ENCODE results near the gene MYH14. TPM values are rescaled to one million over a fixed set of nuclear protein-coding genes. Genes with fewer than 3 reads are reported as not detected.

Gene MYH14
- total and polyA plus RNA-seq, 2 donors (not counting 1 experiment from before 2014, with no cell fraction given) = not detected

- Histone ChIP-seq H3K27ac (ENCODE audit: insufficient read depth, low read length) (no peak overlapping the region), H3K4me2 (ENCODE audit: extremely low read depth, insufficient read depth, low read length) (no peak overlapping the region), H4K20me1 (ENCODE audit: control insufficient read depth, extremely low read depth, insufficient read depth, low read length) (no peaks in the 10 kb centered on the region), H3K36me3 (ENCODE audit: control insufficient read depth, insufficient read depth, low read length) (no peaks in the 10 kb centered on the region), H3K79me2 (ENCODE audit: control insufficient read depth, insufficient read depth, low read length) (no peaks in the 10 kb centered on the region), H3K4me3 (replicated peaks in 1 of 4; ENCODE audit: control extremely low read depth in 1 of 4, insufficient read depth in 1 of 4, low read depth in 3 of 4, low read length in 4 of 4) (no peak overlapping the region), H3K9me3 (ENCODE audit: control insufficient read depth, insufficient read depth, low read depth, low read length) (no peaks in the 10 kb centered on the region), H2AFZ (ENCODE audit: low read length) (no peak overlapping the region), H3K4me1 (ENCODE audit: control insufficient read depth, extremely low read depth, insufficient read depth, low read length) (no peaks in the 10 kb centered on the region), H3K27me3 (ENCODE audit: control insufficient read depth, insufficient read depth, low read length) (no peaks in the 10 kb centered on the region), H3K9ac (ENCODE audit: insufficient read depth, low read length) (no peak overlapping the region)
- TF ChIP-seq EZH2 (IDR thresholded peaks at IDR 0.05; ENCODE audit: low read length, missing control alignments) (no peak), CTCF (conservative IDR thresholded peaks at IDR 0.05 in 1 of 2, IDR thresholded peaks at IDR 0.05 in 1 of 2; ENCODE audit: low read depth in 1 of 2, low read length in 2 of 2) (no peak)
- DNase-seq (ENCODE audit: low read depth in 2 of 2) = no peak
Observed at GRCh38 chr19:50272263-50272897, 69.0 kb downstream of the MYH14 start.

- H3K36me3 ChIP-seq (ENCODE audit: control insufficient read depth, insufficient read depth, low read length) = no peaks in the 10 kb centered on the region
- H3K79me2 ChIP-seq (ENCODE audit: control insufficient read depth, insufficient read depth, low read length) = no peaks in the 10 kb centered on the region
- TF ChIP-seq EZH2 (IDR thresholded peaks at IDR 0.05; ENCODE audit: low read length, missing control alignments) (no peak), CTCF (conservative IDR thresholded peaks at IDR 0.05 in 1 of 2, IDR thresholded peaks at IDR 0.05 in 1 of 2; ENCODE audit: low read depth in 1 of 2, low read length in 2 of 2) (no peak)
- no peak overlapping the region for H3K4me3 ChIP-seq (replicated peaks in 1 of 4; ENCODE audit: control extremely low read depth in 1 of 4, insufficient read depth in 1 of 4, low read depth in 3 of 4, low read length in 4 of 4)
- no peaks in the 10 kb centered on the region for H3K27me3 ChIP-seq (ENCODE audit: control insufficient read depth, insufficient read depth, low read length)
- DNase-seq (ENCODE audit: low read depth in 2 of 2) = no peak
- H3K9me3 ChIP-seq (ENCODE audit: control insufficient read depth, insufficient read depth, low read depth, low read length) = no peaks in the 10 kb centered on the region
- no peak overlapping the region for H3K4me2 ChIP-seq (ENCODE audit: extremely low read depth, insufficient read depth, low read length)
- H3K27ac ChIP-seq (ENCODE audit: insufficient read depth, low read length) = no peak overlapping the region
- H3K9ac ChIP-seq (ENCODE audit: insufficient read depth, low read length) = no peak overlapping the region
- H3K4me1 ChIP-seq (ENCODE audit: control insufficient read depth, extremely low read depth, insufficient read depth, low read length) = no peaks in the 10 kb centered on the region
- H2AFZ ChIP-seq (ENCODE audit: low read length) = no peak overlapping the region
- H4K20me1 ChIP-seq (ENCODE audit: control insufficient read depth, extremely low read depth, insufficient read depth, low read length) = no peaks in the 10 kb centered on the region
Observed at GRCh38 chr19:50273821-50274220, 70.4 kb downstream of the MYH14 start.

GRCh38 chr19:50275577-50276368 is 72.4 kb downstream of the MYH14 start:
- Histone ChIP-seq H3K4me2 (ENCODE audit: extremely low read depth, insufficient read depth, low read length) (no peak overlapping the region), H3K9ac (ENCODE audit: insufficient read depth, low read length) (no peak overlapping the region), H2AFZ (ENCODE audit: low read length) (no peak overlapping the region), H4K20me1 (ENCODE audit: control insufficient read depth, extremely low read depth, insufficient read depth, low read length) (no peaks in the 10 kb centered on the region), H3K36me3 (ENCODE audit: control insufficient read depth, insufficient read depth, low read length) (no peaks in the 10 kb centered on the region), H3K4me3 (replicated peaks in 1 of 4; ENCODE audit: control extremely low read depth in 1 of 4, insufficient read depth in 1 of 4, low read depth in 3 of 4, low read length in 4 of 4) (no peak overlapping the region), H3K79me2 (ENCODE audit: control insufficient read depth, insufficient read depth, low read length) (no peaks in the 10 kb centered on the region), H3K4me1 (ENCODE audit: control insufficient read depth, extremely low read depth, insufficient read depth, low read length) (no peaks in the 10 kb centered on the region), H3K9me3 (ENCODE audit: control insufficient read depth, insufficient read depth, low read depth, low read length) (no peaks in the 10 kb centered on the region), H3K27ac (ENCODE audit: insufficient read depth, low read length) (no peak overlapping the region), H3K27me3 (ENCODE audit: control insufficient read depth, insufficient read depth, low read length) (no peaks in the 10 kb centered on the region)
- DNase-seq (ENCODE audit: low read depth in 2 of 2) = no peak
- TF ChIP-seq CTCF (conservative IDR thresholded peaks at IDR 0.05 in 1 of 2, IDR thresholded peaks at IDR 0.05 in 1 of 2; ENCODE audit: low read depth in 1 of 2, low read length in 2 of 2) (no peak), EZH2 (IDR thresholded peaks at IDR 0.05; ENCODE audit: low read length, missing control alignments) (no peak)
